Kidney (tissue), 14 donors: ENCODE results near the gene DNAJC5G. TPM values are rescaled to one million over a fixed set of nuclear protein-coding genes. Genes with fewer than 3 reads are reported as not detected.
"Not testable (repeated sequence)": the region's sequence is repeated elsewhere in the genome, so short reads cannot be mapped to it uniquely, and the experiment has no call there.

Experiments used
- DNase-seq, 5 donors: peaks; one replicate each; pipeline ENCODE4 v3.0.0-alpha.2; 2013 to 2020
- FAIRE-seq: peaks from 2 replicates; lab custom pipeline; 2012; peaks lifted over from hg19 to GRCh38; lab: Jason Lieb, UNC
- H3K27ac ChIP-seq, 2 donors: one replicate each; pipeline ENCODE4 v1.7.0; 2013; ENCODE audit warnings: low read depth in 2 of 2, low read length in 2 of 2, inconsistent platforms in 1 of 2
- H3K27me3 ChIP-seq: one replicate; pipeline ENCODE4 v1.7.1; 2013; ENCODE audit warnings: low read length, inconsistent platforms; ENCODE audit not compliant: control insufficient read depth, insufficient read depth
- H3K36me3 ChIP-seq, 3 donors: one replicate each; pipeline versions ENCODE4 v1.7.0 to v1.7.1; 2013; ENCODE audit warnings: low read length in 3 of 3, control low read depth in 1 of 3, inconsistent platforms in 1 of 3; ENCODE audit not compliant: insufficient read depth in 3 of 3, control insufficient read depth in 2 of 3
- H3K4me1 ChIP-seq, 3 donors: one replicate each; pipeline versions ENCODE4 v1.7.0 to v1.7.1; 2013; ENCODE audit warnings: low read length in 3 of 3, inconsistent platforms in 1 of 3, low read depth in 1 of 3; ENCODE audit not compliant: control insufficient read depth in 2 of 3, insufficient read depth in 2 of 3
- H3K4me3 ChIP-seq, 3 donors: one replicate each; pipeline versions ENCODE4 v1.7.0 to v1.8.1; 2013; ENCODE audit warnings: low read length in 3 of 3, control low read depth in 1 of 3, inconsistent platforms in 1 of 3
- H3K9ac ChIP-seq, 3 donors: one replicate each; pipeline versions ENCODE4 v1.7.0 to v1.7.1; 2013; ENCODE audit warnings: low read length in 3 of 3, control low read depth in 1 of 3, inconsistent platforms in 1 of 3
- H3K9me3 ChIP-seq, 3 donors: one replicate each; pipeline versions ENCODE4 v1.7.0 to v1.7.1; 2013; ENCODE audit warnings: low read length in 3 of 3, control low read depth in 1 of 3, inconsistent platforms in 1 of 3; ENCODE audit not compliant: control insufficient read depth in 2 of 3, insufficient read depth in 1 of 3
- CTCF ChIP-seq: IDR thresholded peaks from 3 replicates; pipeline ENCODE4 v1.5.1; 2012; ENCODE audit warnings: mild to moderate bottlenecking, moderate library complexity, borderline replicate concordance; ENCODE audit not compliant: insufficient read depth; ENCODE audit errors: extremely low read depth
- intact Hi-C: fragments of 100-400 bp; cut with DNase I; formaldehyde crosslinking; loops from one replicate; pipeline ENCODE4 v1.11.1; 2022
- polyA plus RNA-seq: library from polyadenylated mRNA; stranded (reverse); fragments of 350-450 nt; fragmentation: Illumina TruSeq; extraction: RNeasy Lipid Tissue Mini Kit (QIAGEN cat#74804); gene quantifications from one replicate; pipeline ENCODE4 v1.2.3, GENCODE V29; 2014; ENCODE audit warnings: low read depth, low replicate concordance; ENCODE audit not compliant: insufficient read depth
- total RNA-seq: library from RNA; stranded (reverse); fragmentation: NEBNext Ultra II Directional; extraction: Animal tissue kit (Norgen Biotek cat#: 25700); gene quantifications from one replicate; pipeline ENCODE4 v1.2.1, GENCODE V29; 2021
- donor health status: control.
- donor health status: control.
- donor health status: control.
- donor health status: control.
- donor health status: control.
- donor health status: DM: yes; HTN: yes; CAD: no.
- donor health status: Normal renal cell carcinoma (clear cell type).

DNAJC5G gene
- total and polyA plus RNA-seq, 2 donors from 2014 or later, result not detected

- peaks cover 26% of the 10 kb centered on the region for H3K27me3 ChIP-seq
- no peak for TF ChIP-seq CTCF
- no peak overlapping the region for H3K9ac ChIP-seq
- no peak for FAIRE-seq
- DNase-seq, result peak in 4 of 5 donors; percentile 21 to 64 (median 31)
- no peaks in the 10 kb centered on the region for H3K36me3 ChIP-seq
- peaks cover 0 to 9% (median 8%) of the 10 kb centered on the region in 3 donors for H3K4me1 ChIP-seq
- peak overlapping the region in 1 of 3 donors; percentile 43 for H3K4me3 ChIP-seq
- intact Hi-C loops, result no loop called here
- H3K27ac ChIP-seq, result no peak overlapping the region
- H3K9me3 ChIP-seq, result no peaks in the 10 kb centered on the region
Observed at GRCh38 chr2:27264253-27264752, 10.9 kb upstream of the DNAJC5G start.

- Histone ChIP-seq H3K4me3 (peak overlapping the region in 2 of 3 donors; percentile 3 to 43), H3K36me3 (no peaks in the 10 kb centered on the region), H3K27ac (no peak overlapping the region), H3K9me3 (no peaks in the 10 kb centered on the region), H3K27me3 (peaks cover 26% of the 10 kb centered on the region), H3K9ac (no peak overlapping the region), H3K4me1 (peaks cover 0 to 9% (median 8%) of the 10 kb centered on the region in 3 donors)
- DNase-seq (peak; percentile 84 to 93 (median 88)), FAIRE-seq (no peak)
- intact Hi-C loops, result no loop called here
- TF ChIP-seq CTCF, result peak; percentile 48
Observed at GRCh38 chr2:27264753-27265535, 10.3 kb upstream of the DNAJC5G start.

- no peak overlapping the region for H3K27ac ChIP-seq
- DNase-seq (no peak), FAIRE-seq (no peak)
- peaks cover 26% of the 10 kb centered on the region for H3K27me3 ChIP-seq
- intact Hi-C loops, result no loop called here
- no peak overlapping the region for H3K4me3 ChIP-seq
- no peak overlapping the region for H3K9ac ChIP-seq
- no peaks in the 10 kb centered on the region for H3K9me3 ChIP-seq
- no peak for TF ChIP-seq CTCF
- H3K4me1 ChIP-seq, result peaks cover 0 to 9% (median 8%) of the 10 kb centered on the region in 3 donors
- H3K36me3 ChIP-seq, result no peaks in the 10 kb centered on the region
Observed at GRCh38 chr2:27265536-27265870, 9.7 kb upstream of the DNAJC5G start.

- H3K36me3 ChIP-seq, H3K27ac ChIP-seq, intact Hi-C loops, H3K9me3 ChIP-seq, H3K9ac ChIP-seq, DNase-seq, H3K4me3 ChIP-seq, FAIRE-seq, H3K4me1 ChIP-seq: not testable (repeated sequence)
- H3K27me3 ChIP-seq, result peaks cover 17% of the 10 kb centered on the region
Observed at GRCh38 chr2:27268296-27268695, 6.9 kb upstream of the DNAJC5G start.
